SHP77 treated with DMSO at 0.1 percent for 48 hours (cell line): Measurements from ENCODE around the gene ADAP2.
"Not testable (repeated sequence)": the region's sequence is repeated elsewhere in the genome, so short reads cannot be mapped to it uniquely, and the experiment has no call there.

ENCODE experiments used
- DNase-seq: peaks from one replicate; lab custom pipeline; 2025; lab: John Stamatoyannopoulos, UW

The ADAP2 gene

DNA sequence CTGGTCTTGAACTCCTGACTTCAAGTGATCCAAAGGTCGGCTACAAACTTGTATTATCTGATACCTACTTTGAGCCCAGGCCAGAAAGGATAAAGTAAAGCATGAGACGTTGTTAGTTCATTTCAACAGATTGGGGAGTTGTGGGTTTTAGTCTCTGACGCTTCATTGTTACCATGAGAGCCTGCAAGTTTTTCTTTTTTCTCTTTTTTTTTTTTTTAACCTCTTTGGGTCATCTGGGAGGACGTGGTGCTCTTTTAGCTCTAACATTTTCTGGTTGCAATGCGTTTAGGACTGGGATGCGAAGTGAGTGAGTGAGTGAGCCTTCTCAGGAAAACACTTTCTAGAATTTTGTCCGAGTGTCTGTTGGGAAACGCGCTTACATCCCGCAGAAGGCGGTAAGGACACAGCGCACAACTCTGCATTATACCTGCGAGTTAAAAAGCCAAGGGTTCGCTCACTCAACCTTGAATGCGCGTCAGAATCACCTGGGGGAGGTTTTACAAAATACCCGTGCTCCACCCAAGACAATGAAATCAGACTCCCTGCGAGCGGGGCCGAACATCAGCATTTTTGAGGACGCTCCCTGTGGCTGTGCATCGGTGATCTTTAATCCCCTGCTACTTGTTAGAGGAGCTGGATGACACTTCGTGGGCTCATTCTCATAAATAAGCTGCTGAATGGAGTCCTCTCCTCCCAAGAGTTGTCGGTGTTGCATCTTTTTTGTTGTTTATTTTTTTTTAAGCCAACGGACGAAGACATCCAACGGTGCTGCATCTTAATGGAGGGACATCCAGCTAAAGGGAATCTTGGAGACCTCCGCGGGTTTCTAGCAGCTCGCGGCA is 48.5 kb downstream of the ADAP2 start:
- DNase-seq: no peak

DNA sequence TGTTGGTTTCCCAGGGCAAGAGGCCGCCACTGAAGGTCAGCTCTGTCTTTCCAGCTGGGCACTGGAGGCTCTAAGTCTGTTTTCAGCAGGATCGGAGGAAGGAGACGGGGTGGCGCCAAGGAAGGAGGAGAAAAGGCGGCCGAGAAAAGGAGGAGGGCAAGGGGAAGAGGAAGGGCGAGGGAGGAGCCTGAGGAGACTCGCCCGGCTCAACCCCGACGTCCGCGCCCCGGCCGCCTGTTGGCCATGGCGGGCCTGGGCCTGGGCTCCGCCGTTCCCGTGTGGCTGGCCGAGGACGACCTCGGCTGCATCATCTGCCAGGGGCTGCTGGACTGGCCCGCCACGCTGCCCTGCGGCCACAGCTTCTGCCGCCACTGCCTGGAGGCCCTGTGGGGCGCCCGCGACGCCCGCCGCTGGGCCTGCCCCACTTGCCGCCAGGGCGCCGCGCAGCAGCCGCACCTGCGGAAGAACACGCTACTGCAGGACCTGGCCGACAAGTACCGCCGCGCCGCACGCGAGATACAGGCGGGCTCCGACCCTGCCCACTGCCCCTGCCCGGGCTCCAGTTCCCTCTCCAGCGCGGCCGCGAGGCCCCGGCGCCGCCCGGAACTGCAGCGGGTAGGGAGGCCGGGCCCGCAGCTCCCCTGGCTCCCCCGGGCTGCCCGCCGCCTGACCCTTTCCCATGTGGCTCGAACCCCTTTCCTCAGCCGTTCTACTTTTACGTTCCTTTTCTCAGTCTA is 49.3 kb downstream of the ADAP2 start, which contains the start of gene RNF135:
Gene RNF135, plus strand, starts transcription at position 209 of the 737 bp plus-strand sequence. Its CDS starts 35 bp downstream, at position 244.
- no peak for DNase-seq

DNA sequence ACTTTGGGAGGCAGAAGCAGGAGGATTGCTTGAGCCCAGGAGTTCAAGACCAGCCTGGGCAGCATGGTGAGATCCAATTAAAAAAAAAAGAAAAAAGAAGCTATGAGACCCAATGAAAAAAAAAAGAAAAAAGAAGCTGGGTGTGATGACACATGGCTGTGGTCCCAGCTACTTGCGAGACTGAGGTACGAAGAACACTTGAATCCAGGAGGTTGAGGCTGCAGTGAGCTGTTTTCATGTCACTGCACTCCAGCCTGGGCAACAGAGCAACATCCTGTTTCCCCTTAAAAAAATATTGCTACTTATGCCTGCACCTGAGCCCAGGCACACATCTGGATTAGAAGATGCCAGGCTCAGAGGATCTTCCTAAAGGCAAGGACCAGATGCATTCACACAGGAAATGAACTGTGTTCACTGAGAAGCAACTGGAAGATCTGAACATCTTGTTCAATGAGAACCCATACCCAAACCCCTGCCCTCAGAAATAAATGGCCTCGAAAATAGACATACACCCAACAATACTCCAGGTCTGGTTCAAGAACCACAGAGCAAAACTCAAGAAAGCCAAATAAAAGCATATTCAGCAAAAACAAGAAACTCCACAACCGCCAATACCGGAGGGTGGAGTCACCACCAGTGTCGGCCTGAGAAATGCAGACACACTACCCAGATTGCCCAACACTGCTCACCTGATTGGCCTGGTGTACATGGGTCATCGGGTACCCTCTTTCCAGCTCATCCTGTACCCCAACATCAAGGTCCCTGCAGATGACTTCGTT is 53.5 kb downstream of the ADAP2 start:
- no peak for DNase-seq

DNA sequence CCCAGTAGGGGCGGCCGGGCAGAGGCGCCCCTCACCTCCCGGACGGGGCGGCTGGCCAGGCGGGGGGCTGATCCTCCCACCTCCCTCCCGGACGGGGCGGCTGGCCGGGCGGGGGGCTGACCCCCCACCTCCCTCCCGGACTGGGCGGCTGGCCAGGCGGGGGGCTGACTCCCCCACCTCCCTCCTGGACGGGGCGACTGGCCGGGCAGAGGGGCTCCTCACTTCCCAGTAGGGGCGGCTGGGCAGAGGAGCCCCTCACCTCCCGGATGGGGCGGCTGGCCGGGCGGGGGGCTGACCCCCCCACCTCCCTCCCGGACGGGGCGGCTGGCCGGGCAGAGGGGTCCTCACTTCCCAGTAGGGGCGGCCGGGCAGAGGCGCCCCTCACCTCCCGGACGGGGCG is 58.2 kb downstream of the ADAP2 start:
- DNase-seq: not testable (repeated sequence)

DNA sequence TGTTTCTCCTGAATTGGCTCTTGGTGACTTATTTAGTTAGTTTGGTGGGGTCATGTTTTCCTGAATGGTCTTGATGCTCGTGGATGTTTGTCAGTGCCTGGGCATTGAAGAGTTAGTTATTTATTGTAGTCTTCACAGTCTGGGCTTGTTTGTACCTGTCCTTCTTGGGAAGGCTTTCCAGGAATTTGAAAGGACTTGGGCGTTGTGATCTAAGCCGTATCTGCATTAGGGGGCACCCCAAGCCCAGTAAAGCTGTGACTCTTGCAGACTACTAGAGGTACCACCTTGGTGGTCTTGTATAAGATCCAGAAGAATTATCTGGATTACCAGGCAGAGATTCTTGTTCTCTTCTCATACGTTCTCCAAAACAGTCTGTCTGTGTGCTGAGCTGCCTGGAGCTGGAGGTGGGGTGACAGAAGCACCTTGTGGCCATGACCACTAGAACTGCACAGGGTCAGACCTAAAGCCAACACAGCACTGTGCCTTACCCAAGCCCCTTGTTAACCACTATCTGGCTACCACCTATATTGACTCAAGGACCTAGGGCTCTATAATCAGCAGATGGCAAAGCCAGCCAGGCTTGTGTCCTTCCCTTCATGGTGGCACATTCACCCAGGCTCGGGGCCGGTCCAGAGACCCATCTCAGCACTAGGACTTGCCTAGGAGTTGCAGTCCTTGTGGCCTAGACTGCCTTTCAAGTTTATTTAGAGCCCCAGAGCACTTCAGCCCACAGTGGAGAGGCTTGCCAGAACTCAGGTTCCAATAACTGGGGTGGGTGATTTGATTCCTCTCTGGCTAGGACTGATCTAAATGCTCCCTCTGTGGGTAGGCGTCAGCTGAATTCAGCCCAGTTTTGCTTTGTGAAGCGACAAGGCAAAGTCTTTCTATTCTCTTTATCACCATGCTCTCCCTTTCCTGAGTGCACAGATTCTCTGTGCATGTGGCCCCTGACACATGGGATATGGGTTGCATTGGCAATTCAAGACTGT is 60.1 kb downstream of the ADAP2 start:
- DNase-seq: no peak

DNA sequence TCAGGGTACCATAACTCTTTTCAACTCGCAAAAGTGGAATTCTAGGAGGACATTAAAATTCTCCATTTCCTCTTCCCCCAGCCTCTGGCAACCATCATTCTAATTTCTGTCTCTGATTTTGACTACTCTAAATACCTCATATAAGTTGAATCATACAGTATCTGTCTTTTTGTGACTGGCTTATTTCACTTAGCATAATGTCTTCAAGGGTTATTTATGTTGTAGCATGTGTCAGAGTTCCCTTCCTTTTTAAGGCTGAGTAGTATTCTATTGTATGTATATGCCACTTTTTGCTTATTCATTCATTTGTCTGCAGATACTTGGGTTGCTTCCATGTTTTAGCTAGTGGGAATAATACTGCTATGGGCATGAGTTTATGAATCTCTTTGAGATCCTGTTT is 61.1 kb downstream of the ADAP2 start:
- DNase-seq: no peak

DNA sequence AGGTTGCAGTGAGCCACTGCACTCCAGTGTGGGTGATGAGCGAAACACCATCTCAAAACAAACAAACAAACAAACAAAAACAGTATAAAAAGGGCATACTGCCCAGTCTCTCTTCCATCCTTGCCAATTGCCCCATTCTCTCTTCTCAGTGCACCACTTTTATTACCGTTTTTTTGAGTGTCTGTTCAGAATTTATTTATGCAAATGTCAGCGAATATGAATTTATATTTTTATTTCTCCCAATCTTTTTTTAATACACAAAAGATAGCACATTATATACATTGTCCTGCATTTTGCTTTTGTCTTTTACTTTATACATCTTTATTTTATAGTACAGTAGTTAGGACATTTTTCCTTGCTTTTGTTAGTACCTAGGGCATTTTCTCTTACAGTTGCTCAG is 68.7 kb downstream of the ADAP2 start:
- DNase-seq: no peak

DNA sequence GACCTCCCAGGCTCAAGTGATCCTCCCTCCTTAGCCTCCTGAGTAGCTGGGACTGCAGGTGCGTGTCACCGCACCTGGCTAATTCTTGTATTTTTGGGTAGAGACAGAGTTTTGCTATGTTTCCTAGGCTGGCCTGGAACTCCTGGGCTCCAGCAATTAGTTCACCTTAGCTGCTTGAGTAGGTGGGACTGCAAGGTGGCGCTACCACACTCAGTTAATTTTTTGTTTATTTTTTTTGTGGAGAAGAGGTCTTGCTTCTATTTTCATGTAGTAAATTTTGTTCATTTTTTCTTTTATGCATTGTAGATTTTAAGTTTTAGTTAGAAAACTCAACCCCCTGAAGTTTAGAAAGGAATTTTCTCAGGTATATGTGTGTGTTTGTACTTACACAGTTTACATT is 70.8 kb downstream of the ADAP2 start:
- DNase-seq: no peak

DNA sequence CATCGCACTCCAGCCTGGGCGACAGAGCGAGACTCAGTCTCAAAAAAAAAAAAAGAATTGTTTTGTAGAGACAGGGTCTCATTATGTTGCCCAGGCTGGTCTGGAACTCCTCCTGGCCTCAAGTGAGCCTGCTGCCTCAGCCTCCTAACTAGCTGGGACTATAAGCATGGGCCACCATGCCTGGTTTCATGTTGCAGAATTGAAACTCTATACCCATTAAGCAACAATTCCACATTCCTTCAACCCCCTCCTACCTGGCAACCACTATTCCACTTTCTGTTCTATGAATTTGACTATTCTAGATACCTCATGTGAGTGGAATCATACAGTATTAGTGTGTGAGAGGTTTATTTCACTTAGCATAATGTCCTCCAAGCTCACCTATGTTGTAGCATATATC is 73.6 kb downstream of the ADAP2 start:
- DNase-seq: no peak

DNA sequence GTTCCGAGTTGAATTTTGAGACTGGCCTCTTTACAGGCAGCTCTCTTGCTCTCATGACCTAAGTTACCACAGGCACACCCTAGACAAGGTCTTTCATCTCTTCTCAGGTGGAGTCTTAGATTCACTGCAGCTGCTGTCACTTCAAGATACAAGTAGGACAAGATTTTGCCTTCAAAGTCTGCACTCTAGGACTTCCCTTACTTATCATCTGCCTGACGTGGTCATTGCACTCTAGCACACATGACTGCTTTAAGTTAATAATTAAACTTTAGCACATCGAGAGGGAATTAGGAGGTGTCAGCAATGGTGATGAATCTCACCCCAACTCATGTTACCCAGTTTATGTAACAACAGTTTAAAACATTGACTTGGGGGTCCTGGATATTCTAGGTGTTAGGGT is 74.7 kb downstream of the ADAP2 start:
- no peak for DNase-seq

DNA sequence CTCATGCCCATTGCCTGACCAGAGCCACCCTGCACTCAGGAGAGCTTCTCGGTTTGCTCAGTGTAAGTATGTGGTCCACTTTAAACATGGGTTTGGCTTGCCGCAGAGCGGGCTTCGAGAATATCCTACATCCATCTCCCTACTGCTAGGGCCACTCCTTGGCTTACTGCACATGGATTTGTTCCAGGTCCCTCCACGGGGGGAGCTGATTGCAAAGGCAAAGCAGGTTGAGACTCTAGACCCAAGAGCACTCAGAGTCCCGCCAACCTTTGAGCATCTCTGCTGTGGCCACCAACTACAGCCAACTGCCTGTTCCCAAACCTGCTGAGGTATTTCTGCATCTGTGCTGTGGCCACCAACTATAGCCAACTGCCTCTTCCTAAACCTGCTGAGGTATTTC is 75.5 kb downstream of the ADAP2 start:
- DNase-seq: no peak

DNA sequence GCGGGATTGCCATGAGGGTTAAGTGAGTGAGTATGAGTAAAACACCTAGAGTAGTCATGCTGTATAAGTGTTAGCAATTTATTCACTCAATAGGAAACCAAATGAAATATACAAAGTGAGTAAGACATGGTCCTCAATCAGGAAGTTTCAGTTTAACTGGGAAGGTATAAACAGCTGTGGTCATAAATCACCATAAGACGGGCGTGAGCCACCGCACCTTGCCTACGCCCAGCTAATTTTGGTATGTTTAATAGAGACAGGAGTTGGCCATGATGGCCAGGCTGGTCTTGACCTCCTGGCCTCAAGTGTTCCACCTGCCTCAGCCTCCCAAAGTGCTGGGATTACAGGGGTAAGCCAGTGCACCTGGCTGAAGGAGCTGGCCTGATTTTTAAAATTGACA is 76.1 kb downstream of the ADAP2 start:
- DNase-seq: no peak

DNA sequence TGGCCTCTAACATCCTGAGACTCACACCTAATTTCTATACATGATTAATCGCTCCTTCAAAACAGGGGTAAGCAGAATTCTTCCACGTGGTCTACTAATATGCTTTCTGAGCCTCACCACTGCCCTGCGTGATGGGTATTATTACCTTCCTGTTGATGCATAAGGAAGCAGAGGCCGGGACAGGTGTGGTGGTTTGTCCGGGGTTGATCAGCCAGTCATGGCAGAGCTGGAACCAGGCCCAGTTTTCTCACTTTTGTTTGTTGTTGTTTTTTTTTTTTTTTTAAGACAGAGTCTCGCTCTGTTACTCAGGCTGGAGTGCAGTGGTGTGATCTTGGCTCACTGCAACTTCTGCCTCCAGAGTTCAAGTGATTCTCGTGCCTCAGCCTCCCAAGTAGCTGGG is 80.3 kb downstream of the ADAP2 start:
- no peak for DNase-seq

DNA sequence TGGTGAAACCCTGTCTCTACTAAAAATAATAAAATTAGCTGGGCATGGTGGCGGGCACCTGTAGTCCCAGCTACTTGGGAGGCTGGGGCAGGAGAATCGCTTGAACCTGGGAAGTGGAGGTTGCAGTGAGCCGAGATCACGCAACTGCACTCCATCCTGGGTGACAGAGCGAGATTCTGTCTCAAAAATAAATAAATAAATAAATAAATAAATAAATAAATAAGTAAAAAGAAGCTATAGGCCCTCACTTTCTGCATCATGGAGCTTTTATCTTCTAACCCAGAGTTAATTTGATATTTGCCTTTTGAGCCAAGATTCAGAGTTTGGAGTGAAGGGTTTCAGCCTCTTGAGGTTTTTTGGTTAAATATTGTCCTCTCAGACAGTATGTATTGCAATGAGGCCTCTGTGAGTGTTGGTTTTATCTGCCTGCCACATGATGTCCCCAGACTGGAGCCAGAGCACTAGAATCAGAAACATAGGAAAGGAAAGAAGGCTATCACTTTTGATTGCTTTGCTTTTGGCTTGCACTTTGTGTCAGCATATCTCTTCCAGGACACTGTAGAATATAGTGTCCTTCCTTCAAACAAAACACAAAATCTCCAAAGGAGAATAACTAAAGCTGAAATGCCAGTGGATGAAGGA is 81.6 kb downstream of the ADAP2 start:
- DNase-seq: no peak

DNA sequence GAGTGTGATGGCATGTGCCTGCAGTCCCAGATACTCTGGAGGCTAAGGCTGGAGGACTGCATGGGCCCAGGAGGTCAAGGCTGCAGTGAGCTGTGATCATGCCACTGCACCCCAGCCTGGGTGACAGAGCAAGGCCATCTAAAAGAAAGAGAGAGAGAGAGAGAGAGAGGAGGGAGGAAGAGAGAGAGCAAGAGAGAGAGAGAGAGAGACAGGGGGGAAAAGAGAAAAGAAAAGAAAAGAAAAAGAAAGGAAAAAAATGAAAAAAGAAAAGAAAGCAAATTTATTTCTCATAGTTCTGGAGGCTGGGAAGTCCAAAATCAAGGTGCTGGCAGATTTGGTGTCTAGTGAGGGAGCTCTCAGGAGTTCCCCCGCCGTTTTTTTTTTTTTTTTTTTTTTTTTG is 82.4 kb downstream of the ADAP2 start:
- no peak for DNase-seq

DNA sequence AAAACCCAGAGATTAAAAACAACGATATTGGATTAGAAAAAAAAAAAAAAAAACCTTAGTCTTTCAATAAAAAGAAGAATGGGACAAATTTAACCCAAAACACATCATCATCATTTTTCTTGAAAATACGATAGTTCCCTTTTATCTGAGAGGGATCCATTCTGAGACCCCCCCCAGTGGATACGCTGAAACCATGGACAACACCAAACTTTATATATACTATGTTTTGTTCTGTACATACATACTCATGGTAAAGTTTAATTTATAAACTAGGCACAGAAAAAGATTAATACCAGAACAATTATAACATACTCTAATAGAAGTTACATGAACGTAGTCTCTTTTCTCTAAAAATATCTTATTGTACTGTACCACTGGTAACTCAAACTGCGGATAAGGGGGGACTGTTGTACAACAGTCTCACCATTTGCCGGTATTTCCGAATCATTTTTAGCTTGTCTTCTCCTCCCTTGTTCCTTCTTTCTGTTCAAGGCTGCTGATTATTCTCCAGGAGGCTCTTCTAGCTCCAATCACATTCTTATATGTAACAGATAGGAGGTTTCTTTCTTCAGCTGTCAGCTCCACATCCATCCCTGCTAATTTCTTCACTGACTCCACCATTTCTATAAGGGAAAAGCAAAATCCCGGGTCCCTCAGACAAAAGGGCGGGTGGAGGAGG is 86.1 kb downstream of the ADAP2 start:
- DNase-seq: no peak

DNA sequence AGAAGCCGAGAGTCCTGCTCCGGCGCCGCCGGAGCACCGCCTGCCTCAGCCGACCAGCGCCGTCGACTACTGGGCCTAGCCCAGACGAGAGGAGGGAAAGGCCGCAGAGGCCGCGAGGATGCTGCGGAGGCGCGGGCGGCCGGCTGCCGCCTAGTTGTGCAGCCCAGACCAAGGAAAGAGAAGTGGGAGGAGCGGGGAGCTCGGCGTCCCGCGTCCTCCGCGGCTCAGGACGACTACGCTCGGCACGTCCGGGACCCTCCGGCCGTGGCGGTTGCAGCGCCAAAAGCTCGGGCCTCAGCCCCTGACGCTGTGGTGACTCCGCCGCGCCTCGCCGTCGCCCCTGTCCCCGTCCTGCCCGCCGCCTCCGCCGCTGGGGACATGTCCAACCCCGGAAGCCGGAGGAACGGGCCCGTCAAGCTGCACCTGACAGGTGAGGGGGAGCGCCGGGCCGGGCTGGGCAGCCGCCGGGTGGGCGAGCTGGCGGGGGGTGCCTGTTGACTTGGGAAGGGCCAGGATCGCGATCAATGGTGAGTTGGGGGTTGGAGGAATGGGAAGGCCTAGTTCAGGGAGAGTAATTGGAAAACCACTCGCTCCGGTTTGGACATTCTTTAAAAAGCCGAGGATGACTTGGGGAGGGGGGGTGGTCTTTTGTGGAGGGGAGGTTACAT is 86.8 kb downstream of the ADAP2 start:
- no peak for DNase-seq
